Body of pancreas (tissue), 4 donors: ENCODE measurements around the gene C5orf15.

Experiments used
- CTCF ChIP-seq, 7 experiments: fragments of 450-650 bp in 4 of 7; fragments of 200-600 bp in 3 of 7; sonication (generic) in 3 of 7; IDR thresholded peaks; one replicate each; pipeline ENCODE4 v1.5.1; 2016 to 2019; ENCODE audit warnings: antibody characterized with exemption in 7 of 7
- POLR2A ChIP-seq, 3 donors: fragments of 450-650 bp; IDR thresholded peaks; one replicate each; pipeline ENCODE4 v1.6.1; 2016; ENCODE audit warnings: antibody characterized with exemption in 3 of 3, mild to moderate bottlenecking in 2 of 3

GRCh38 chr5:133914434-133914833 is 54.0 kb downstream of the C5orf15 start:
- TF ChIP-seq CTCF (IDR thresholded peaks at IDR 0.05), result no peak
- no peak for TF ChIP-seq POLR2A (IDR thresholded peaks at IDR 0.05)
